Activated naive CD8-positive, alpha-beta T cell (primary cell): Measurements from ENCODE around the gene RNF223.
"Not testable (repeated sequence)": the region's sequence is repeated elsewhere in the genome, so short reads cannot be mapped to it uniquely, and the experiment has no call there.

Experiments
- H3K27ac Mint-ChIP-seq: one replicate; pipeline ENCODE4 v1.8.0; 2021; ENCODE audit warnings: mixed read lengths
- H3K27me3 Mint-ChIP-seq: one replicate; pipeline ENCODE4 v1.8.0; 2021; ENCODE audit warnings: mixed read lengths
- H3K36me3 Mint-ChIP-seq: one replicate; pipeline ENCODE4 v1.8.0; 2021; ENCODE audit warnings: mixed read lengths
- H3K4me1 Mint-ChIP-seq: one replicate; pipeline ENCODE4 v1.8.0; 2021; ENCODE audit warnings: low read depth, mixed read lengths
- H3K4me3 Mint-ChIP-seq: one replicate; pipeline ENCODE4 v1.8.0; 2021; ENCODE audit warnings: mild to moderate bottlenecking, mixed read lengths
- H3K9me3 Mint-ChIP-seq: one replicate; pipeline ENCODE4 v1.8.0; 2021; ENCODE audit warnings: low read depth, mixed read lengths

The RNF223 gene

DNA sequence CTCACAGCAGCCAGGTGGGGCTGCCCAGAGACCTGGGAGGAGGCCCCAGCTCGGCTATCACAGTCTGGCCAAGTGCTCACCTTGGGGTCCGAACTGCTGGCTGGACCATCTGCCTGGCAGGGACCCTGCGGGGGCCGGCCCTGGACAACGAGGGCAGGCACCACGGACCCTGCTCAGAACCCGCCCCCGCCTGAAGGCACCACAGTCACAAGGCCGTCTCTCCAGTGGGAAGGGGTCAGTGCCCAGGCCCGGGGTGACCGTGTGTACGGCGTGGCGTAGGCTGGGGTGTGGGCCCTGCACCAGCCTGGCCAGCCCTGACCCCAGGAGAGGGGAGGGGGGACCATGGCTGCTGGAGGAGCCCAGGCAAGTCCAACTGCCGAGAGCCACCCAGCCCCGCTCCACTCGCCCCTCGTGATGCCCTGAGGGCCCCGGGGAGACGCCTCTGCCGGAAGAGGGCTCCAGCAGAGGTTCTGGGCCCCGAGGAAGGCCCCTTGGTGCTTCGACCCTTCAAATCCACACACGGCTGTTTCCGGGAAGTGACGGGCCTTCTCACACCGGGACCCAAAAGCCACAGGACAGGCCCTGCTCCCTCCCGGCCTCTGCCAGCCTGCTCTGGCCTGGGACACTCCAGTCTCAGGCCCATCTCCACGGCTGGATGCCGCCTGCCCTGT, 11.2 kb upstream of the RNF223 start:
- no peaks in the 10 kb centered on the region for H3K27me3 Mint-ChIP-seq
- no peak overlapping the region for H3K4me3 Mint-ChIP-seq
- no peaks in the 10 kb centered on the region for H3K9me3 Mint-ChIP-seq
- no peak overlapping the region for H3K27ac Mint-ChIP-seq
- no peaks in the 10 kb centered on the region for H3K4me1 Mint-ChIP-seq
- H3K36me3 Mint-ChIP-seq, result no peaks in the 10 kb centered on the region

GRCh38 chr1:1084372-1085170, 10.5 kb upstream of the RNF223 start:
- Mint-ChIP-seq H3K9me3 (no peaks in the 10 kb centered on the region), H3K4me1 (no peaks in the 10 kb centered on the region), H3K4me3 (no peak overlapping the region), H3K27me3 (no peaks in the 10 kb centered on the region), H3K27ac (no peak overlapping the region), H3K36me3 (no peaks in the 10 kb centered on the region)

GRCh38 chr1:1083416-1084371, 9.6 kb upstream of the RNF223 start:
- Mint-ChIP-seq H3K27ac (no peak overlapping the region), H3K4me3 (no peak overlapping the region), H3K27me3 (no peaks in the 10 kb centered on the region), H3K36me3 (no peaks in the 10 kb centered on the region), H3K4me1 (no peaks in the 10 kb centered on the region), H3K9me3 (no peaks in the 10 kb centered on the region)

- H3K4me3 Mint-ChIP-seq, result no peak overlapping the region
- H3K4me1 Mint-ChIP-seq, result no peaks in the 10 kb centered on the region
- H3K27ac Mint-ChIP-seq, result no peak overlapping the region
- H3K36me3 Mint-ChIP-seq, result no peaks in the 10 kb centered on the region
- H3K9me3 Mint-ChIP-seq, result no peaks in the 10 kb centered on the region
- no peaks in the 10 kb centered on the region for H3K27me3 Mint-ChIP-seq
Measured at GRCh38 chr1:1082776-1083415, 8.8 kb upstream of the RNF223 start.

- Mint-ChIP-seq H3K4me1 (no peaks in the 10 kb centered on the region), H3K27ac (no peak overlapping the region), H3K4me3 (no peak overlapping the region), H3K36me3 (no peaks in the 10 kb centered on the region), H3K27me3 (no peaks in the 10 kb centered on the region), H3K9me3 (no peaks in the 10 kb centered on the region)
Measured at GRCh38 chr1:1082239-1082775, 8.2 kb upstream of the RNF223 start.

- H3K27ac Mint-ChIP-seq, result no peak overlapping the region
- H3K4me1 Mint-ChIP-seq, result no peaks in the 10 kb centered on the region
- H3K9me3 Mint-ChIP-seq, result no peaks in the 10 kb centered on the region
- no peak overlapping the region for H3K4me3 Mint-ChIP-seq
- no peaks in the 10 kb centered on the region for H3K36me3 Mint-ChIP-seq
- H3K27me3 Mint-ChIP-seq, result no peaks in the 10 kb centered on the region
Measured at GRCh38 chr1:1081311-1082238, 7.5 kb upstream of the RNF223 start.

DNA sequence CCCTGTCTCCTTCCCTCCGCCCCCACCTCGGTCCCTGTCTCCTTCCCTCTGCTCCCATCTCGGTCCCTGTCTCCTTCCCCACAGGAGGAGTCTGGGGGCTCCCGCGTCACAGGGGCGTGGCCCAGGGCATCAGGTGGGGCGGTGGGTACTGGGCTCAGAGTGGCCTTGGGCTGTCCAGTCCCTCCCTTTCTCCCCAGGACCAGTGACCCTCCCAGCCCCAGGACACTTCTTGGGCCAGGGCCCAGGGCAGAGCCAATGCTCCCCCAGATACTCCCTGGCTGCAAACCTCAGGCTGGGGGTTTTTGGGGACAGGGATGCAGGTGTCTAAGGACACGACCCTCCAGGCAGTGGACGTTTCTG, 6.8 kb upstream of the RNF223 start:
- Mint-ChIP-seq H3K36me3 (no peaks in the 10 kb centered on the region), H3K4me1 (no peaks in the 10 kb centered on the region), H3K27me3 (no peaks in the 10 kb centered on the region), H3K27ac (no peak overlapping the region), H3K4me3 (no peak overlapping the region), H3K9me3 (no peaks in the 10 kb centered on the region)

DNA sequence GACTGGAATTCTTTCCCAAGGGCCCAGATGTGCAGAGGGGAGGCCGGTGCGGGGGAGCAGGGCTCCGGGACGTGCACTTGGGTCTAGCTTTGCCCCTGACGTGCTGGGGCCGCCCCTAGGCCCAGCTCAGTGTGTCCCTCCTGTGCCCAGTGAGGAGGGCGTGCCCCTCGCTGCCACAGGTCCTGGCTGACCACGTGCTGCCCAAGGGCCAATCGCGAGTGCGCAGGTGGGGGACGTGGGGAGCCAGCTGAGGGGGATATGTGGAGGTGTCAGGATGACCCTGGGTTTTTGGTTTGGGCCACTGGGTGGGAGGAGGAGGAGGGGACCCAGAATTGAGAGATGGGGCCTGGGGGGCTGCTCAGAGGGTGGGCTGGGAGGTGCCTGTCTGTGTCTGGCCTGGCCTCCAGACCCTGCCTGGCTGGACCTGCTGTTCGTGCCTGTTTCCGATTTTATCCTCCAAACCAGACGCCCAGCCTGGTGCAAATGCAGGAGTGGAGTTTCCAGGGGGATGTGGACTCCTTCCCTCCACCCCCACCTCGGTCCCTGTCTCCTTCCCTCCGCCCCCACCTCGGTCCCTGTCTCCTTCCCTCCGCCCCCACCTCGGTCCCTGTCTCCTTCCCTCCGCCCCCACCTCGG, 6.1 kb upstream of the RNF223 start:
- no peaks in the 10 kb centered on the region for H3K4me1 Mint-ChIP-seq
- H3K36me3 Mint-ChIP-seq, result no peaks in the 10 kb centered on the region
- no peaks in the 10 kb centered on the region for H3K27me3 Mint-ChIP-seq
- no peaks in the 10 kb centered on the region for H3K9me3 Mint-ChIP-seq
- H3K4me3 Mint-ChIP-seq, result no peak overlapping the region
- H3K27ac Mint-ChIP-seq, result no peak overlapping the region

GRCh38 chr1:1079408-1080121, 5.5 kb upstream of the RNF223 start:
- Mint-ChIP-seq H3K27me3 (peaks cover 3% of the 10 kb centered on the region), H3K9me3 (no peaks in the 10 kb centered on the region), H3K4me3 (peak overlapping the region; percentile 30), H3K36me3 (no peaks in the 10 kb centered on the region), H3K27ac (no peak overlapping the region), H3K4me1 (no peaks in the 10 kb centered on the region)

DNA sequence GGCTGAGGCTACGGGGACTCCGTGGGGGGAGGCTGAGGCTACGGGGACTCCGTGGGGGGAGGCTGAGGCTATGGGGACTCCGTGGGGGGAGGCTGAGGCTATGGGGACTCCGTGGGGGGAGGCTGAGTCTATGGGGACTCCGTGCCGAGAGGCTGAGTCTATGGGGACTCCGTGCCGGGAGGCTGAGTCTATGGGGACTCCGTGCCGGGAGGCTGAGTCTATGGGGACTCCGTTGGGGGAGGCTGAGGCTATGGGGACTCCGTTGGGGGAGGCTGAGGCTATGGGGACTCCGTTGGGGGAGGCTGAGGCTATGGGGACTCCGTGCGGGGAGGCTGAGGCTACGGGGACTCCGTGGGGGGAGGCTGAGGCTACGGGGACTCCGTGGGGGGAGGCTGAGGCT, 3.3 kb upstream of the RNF223 start:
- not testable (repeated sequence) for H3K4me1 Mint-ChIP-seq, H3K9me3 Mint-ChIP-seq, H3K4me3 Mint-ChIP-seq, H3K27ac Mint-ChIP-seq, H3K36me3 Mint-ChIP-seq, H3K27me3 Mint-ChIP-seq

DNA sequence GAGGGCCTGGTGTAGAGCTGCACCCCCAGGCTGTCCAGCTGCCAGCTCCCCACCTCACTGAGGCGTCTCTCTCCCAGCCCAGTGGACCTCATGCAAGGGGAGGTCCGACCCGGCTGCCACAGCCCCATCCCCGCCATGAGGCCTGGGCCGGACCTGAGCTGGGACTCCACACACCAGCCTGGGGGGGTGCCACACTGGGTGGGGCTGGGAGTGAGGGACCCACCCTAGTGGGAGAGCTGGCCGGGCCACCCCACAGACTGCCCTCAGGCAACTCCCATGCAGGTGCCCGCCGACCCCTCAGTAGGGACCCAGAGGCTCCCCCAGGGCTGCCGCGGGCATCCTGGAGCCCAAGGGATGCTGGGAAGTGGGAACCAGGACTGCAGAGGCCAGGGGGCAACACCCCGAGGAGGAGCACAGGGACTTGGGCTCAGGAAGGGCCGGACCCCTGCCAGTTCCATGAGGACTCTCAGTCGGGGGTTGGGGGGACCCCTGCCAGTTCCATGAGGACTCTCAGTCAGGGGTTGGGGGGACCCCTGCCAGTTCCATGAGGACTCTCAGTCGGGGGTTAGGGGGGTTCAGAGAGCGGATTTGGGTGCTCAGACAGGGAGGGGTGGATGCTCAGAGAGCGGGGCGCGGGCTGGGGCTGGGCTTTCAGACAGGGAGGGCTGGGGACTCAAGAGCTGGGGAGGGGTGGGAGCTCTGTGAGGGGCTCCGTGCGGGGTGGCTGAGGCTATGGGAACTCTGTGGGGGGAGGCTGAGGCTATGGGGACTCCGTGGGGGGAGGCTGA, 1.2 kb upstream of the RNF223 start:
- Mint-ChIP-seq H3K9me3 (no peaks in the 10 kb centered on the region), H3K27ac (no peak overlapping the region), H3K4me3 (no peak overlapping the region), H3K4me1 (no peaks in the 10 kb centered on the region), H3K36me3 (no peaks in the 10 kb centered on the region), H3K27me3 (peaks cover 4% of the 10 kb centered on the region)

DNA sequence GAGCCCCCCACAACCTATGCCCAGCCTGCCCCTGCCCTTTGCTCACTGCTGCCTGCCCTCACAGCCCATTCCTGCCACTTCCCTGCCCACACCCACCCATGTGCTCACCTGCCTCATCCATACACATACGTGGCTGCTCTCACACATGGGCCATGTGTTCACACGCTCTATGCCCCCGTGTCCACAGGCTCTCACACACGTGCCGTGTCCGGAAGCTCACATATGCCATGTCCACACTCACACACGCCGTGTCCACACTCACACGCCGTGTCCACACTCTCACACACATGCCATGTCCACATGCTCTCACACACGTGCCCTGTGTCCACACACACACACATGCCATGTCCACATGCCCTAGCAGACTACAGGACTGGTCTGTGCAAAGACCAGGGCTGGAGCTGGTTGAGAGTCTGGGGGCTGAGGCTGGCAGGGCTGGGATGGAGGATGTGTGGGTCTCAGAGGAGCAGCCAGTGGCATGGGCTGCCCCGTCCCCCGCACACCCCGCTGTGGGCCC, 583 bp upstream of the RNF223 start:
- H3K27me3 Mint-ChIP-seq, result peaks cover 4% of the 10 kb centered on the region
- no peaks in the 10 kb centered on the region for H3K4me1 Mint-ChIP-seq
- no peak overlapping the region for H3K4me3 Mint-ChIP-seq
- H3K27ac Mint-ChIP-seq, result no peak overlapping the region
- H3K36me3 Mint-ChIP-seq, result no peaks in the 10 kb centered on the region
- no peaks in the 10 kb centered on the region for H3K9me3 Mint-ChIP-seq
